Measurements from ENCODE around the gene FUT9.

Gene FUT9

DNA sequence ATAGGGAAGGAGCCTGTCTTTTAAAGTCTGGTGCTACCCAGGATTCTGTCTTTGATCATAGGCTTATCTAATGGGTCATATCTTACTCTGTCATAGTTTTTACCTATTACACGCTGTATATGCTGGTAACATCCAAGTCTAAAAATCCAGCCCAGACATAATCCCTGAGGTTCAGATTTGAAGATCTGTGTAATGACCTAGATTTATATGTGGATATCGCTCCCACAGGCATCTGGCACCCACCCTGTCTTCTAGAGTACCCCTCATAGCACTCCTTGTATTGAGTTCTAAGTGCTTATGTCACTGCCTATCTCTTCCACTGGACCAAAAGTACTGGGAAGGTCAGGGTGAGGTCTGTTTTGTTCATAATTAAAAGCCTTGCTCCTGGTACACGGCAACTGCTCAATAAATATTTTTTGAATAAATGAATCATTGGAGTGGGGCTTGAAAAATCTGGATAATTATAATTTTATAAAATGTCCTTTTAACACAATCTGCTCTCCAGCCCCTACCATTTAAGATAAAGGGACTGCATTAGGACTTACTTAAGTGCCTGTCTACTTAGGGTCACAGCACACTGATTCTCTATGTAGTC lies 136.4 kb downstream of the FUT9 start:
- TF ChIP-seq, protein P1, sequence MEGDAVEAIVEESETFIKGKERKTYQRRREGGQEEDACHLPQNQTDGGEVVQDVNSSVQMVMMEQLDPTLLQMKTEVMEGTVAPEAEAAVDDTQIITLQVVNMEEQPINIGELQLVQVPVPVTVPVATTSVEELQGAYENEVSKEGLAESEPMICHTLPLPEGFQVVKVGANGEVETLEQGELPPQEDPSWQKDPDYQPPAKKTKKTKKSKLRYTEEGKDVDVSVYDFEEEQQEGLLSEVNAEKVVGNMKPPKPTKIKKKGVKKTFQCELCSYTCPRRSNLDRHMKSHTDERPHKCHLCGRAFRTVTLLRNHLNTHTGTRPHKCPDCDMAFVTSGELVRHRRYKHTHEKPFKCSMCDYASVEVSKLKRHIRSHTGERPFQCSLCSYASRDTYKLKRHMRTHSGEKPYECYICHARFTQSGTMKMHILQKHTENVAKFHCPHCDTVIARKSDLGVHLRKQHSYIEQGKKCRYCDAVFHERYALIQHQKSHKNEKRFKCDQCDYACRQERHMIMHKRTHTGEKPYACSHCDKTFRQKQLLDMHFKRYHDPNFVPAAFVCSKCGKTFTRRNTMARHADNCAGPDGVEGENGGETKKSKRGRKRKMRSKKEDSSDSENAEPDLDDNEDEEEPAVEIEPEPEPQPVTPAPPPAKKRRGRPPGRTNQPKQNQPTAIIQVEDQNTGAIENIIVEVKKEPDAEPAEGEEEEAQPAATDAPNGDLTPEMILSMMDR (IDR thresholded peaks at IDR 0.05; ENCODE audit: extremely low read depth, insufficient read depth, missing control alignments): no peak
- no peak for DNase-seq (ENCODE audit: low spot score)
- in situ Hi-C loops (cut with MboI; ENCODE audit: low pct_unique_long_range_greater_than_20kb, low sequenced_read_pairs, unreplicated experiment): no loop called here

DNA sequence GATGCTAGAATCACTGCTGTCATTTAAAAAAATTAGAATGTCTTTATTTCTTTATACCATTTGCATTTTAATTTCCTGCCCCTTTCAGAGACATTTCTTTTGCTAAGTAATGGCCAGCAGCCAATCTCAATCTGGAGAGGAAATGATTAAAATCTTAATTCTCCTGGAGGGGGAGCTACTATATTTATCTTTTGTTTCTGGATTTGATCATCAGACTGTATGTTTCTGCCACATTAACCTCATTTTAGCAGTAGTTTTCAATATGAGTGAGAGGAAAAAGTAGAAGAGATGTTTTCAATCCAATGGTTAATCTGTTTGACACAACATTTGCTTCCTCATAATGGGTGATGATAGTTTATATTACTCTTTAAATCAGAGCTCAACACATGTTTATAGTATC lies 138.0 kb downstream of the FUT9 start:
- TF ChIP-seq, protein P1 (IDR thresholded peaks at IDR 0.05; ENCODE audit: extremely low read depth, insufficient read depth, missing control alignments): no peak
- in situ Hi-C loops (cut with MboI; ENCODE audit: low pct_unique_long_range_greater_than_20kb, low sequenced_read_pairs, unreplicated experiment): no loop called here

DNA sequence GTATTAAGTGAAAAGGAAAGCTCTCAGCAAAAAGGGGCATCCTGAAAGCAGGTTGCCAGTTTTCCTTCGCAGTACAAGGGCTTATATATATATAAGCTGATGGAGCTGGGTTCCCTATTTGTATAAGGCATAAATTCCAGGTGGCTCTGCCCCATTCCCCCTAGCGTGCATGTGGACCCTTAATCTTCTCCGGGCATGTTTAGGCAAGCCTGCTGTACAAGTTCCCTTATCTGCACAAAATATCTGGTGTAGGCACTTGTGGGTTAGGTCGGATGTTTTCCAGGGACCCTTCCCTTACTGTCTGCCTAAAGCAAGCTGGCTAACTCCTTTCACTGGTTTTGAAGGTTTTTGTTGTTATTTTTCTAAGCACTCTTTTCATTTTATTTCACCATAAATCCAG lies 140.7 kb downstream of the FUT9 start:
- TF ChIP-seq, protein P1 (IDR thresholded peaks at IDR 0.05; ENCODE audit: extremely low read depth, insufficient read depth, missing control alignments): no peak
- DNase-seq (ENCODE audit: low spot score): no peak

More for the DNA sequence above, 138.0 kb downstream of the FUT9 start:
- DNase-seq (ENCODE audit: low spot score): no peak

DNA sequence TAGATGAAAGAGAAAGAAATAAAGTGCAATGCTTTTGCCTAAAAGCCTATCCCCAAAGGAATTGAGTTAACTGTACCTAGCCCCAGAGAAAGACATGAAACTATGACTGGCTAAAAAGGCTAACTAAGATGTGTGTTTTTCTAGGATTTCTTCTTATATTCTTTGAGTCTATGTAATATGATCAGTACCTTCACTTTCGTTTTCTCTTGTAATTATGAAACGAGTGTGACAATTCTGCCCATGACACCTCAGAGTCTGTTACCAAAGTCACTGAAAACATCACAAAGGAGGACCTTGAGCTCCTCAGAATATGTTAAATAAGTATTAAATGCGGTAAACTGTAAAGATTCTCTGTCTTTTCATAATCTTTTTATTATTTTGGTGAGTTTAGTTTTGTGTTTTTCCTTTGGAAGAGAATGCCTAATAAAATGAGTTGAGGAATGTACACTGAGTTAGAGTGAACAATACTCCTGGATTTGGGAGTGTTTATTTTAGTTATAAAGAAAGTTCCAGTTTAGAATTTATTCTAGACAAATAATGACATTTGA lies 141.3 kb downstream of the FUT9 start:
- TF ChIP-seq, protein P1 (IDR thresholded peaks at IDR 0.05; ENCODE audit: extremely low read depth, insufficient read depth, missing control alignments): no peak
- in situ Hi-C loops (cut with MboI; ENCODE audit: low pct_unique_long_range_greater_than_20kb, low sequenced_read_pairs, unreplicated experiment): no loop called here
- DNase-seq (ENCODE audit: low spot score): peak; percentile 50

More for the DNA sequence above, 140.7 kb downstream of the FUT9 start:
- in situ Hi-C loops (cut with MboI; ENCODE audit: low pct_unique_long_range_greater_than_20kb, low sequenced_read_pairs, unreplicated experiment): no loop called here

DNA sequence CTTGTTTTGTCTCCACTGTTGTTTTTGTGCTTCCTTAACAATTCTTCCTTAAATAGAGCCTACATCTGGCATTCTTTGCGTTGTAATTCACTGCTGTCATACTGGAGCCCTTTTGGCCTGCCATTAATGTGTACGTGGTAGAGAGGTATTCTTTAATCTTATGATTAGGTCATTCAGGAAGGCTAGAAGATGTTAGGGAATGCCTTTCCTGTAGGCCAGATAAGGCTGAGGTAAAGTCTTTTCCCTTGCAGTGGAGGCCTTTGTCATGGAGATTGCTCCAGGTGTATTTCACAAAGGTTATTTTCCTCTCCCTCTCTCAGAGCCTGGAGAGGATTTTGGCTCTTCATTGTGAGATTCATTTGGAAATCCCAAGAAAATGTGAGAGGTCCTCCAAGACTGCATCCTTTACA lies 146.9 kb downstream of the FUT9 start:
- TF ChIP-seq, protein P1 (IDR thresholded peaks at IDR 0.05; ENCODE audit: extremely low read depth, insufficient read depth, missing control alignments): no peak
- DNase-seq (ENCODE audit: low spot score): no peak
- in situ Hi-C loops (cut with MboI; ENCODE audit: low pct_unique_long_range_greater_than_20kb, low sequenced_read_pairs, unreplicated experiment): no loop called here

DNA sequence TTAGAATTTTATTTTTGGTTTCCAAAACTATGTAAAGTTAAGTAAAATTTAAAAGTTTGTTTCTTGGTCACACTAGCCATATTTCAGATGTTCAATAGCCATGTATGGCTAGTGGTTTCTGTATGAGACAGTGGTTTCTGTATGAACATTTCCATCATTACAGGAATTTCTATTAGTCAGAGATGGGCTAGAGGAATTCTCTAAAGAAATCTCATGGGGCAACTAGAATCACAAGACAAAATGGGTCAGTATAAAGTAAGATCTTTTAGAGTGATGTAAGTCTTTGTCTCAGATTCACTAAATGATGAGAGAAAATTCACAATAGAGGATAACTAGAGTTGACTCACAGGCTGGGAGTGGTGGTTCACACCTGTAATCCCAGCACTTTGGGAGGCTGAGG lies 149.0 kb downstream of the FUT9 start:
- in situ Hi-C loops (cut with MboI; ENCODE audit: low pct_unique_long_range_greater_than_20kb, low sequenced_read_pairs, unreplicated experiment): no loop called here
- TF ChIP-seq, protein P1 (IDR thresholded peaks at IDR 0.05; ENCODE audit: extremely low read depth, insufficient read depth, missing control alignments): no peak
- DNase-seq (ENCODE audit: low spot score): no peak

Measured in GM13977 (cell line).